Measurements from ENCODE around the gene MLH3.

The MLH3 gene

DNA sequence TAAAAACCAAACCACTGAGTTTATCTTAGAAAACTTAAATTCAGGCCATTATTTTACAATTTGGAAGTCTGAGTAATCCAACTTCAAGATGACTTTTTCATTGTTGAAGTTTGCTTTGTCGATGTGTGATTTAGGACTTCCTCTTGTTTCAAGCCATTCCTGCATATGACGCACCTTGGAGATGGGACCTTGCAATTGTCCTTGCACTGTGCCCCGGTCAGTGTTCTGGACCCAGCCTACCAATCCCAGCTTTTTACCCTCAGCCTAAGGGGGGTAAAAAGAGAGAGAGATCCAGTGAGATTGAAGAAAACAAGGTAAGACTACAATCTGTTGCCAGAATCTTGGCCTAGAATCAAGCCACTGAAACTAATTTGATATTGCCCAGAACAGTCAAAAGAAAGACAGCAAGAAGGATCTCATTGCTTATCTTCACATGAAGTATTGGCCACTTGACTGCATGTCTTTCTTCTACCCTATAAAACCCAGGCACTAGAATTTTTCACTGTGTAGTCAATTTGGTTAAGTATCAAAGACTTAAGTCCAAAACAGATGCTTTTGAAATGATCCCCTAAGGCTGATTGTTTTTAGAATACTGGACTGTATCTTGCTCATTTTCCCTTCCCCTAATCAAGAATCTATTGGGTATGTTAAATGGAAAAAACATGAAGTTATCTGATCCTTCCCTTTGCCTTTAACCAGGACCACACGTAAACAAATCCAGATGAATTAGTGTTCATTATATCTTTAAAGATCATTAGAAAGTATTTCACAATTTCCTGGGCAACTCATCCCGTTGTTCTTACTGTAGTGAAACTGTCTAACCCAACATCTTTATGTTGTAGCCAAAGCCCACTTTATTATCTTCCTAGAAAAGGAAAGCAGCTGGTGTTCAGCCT is 2.4 kb upstream of the MLH3 start:
- TF ChIP-seq SIN3A (IDR thresholded peaks at IDR 0.05; ENCODE audit: borderline replicate concordance, insufficient read depth, low read length), result no peak
- no peak for TF ChIP-seq FOXP2 (optimal IDR thresholded peaks at IDR 0.05; ENCODE audit: borderline replicate concordance, extremely low read depth, extremely low read length, insufficient read depth)
- TF ChIP-seq, protein P1, sequence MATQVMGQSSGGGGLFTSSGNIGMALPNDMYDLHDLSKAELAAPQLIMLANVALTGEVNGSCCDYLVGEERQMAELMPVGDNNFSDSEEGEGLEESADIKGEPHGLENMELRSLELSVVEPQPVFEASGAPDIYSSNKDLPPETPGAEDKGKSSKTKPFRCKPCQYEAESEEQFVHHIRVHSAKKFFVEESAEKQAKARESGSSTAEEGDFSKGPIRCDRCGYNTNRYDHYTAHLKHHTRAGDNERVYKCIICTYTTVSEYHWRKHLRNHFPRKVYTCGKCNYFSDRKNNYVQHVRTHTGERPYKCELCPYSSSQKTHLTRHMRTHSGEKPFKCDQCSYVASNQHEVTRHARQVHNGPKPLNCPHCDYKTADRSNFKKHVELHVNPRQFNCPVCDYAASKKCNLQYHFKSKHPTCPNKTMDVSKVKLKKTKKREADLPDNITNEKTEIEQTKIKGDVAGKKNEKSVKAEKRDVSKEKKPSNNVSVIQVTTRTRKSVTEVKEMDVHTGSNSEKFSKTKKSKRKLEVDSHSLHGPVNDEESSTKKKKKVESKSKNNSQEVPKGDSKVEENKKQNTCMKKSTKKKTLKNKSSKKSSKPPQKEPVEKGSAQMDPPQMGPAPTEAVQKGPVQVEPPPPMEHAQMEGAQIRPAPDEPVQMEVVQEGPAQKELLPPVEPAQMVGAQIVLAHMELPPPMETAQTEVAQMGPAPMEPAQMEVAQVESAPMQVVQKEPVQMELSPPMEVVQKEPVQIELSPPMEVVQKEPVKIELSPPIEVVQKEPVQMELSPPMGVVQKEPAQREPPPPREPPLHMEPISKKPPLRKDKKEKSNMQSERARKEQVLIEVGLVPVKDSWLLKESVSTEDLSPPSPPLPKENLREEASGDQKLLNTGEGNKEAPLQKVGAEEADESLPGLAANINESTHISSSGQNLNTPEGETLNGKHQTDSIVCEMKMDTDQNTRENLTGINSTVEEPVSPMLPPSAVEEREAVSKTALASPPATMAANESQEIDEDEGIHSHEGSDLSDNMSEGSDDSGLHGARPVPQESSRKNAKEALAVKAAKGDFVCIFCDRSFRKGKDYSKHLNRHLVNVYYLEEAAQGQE (IDR thresholded peaks at IDR 0.05; ENCODE audit: insufficient read depth in 1 of 2, low read depth in 2 of 2, low read length in 2 of 2), result no peak
- no peak for TF ChIP-seq TAF1 (IDR thresholded peaks at IDR 0.05; ENCODE audit: borderline replicate concordance, insufficient read depth, low read length)
- no peak for TF ChIP-seq POLR2AphosphoS5 (IDR thresholded peaks at IDR 0.05; ENCODE audit: low read depth, low read length)

DNA sequence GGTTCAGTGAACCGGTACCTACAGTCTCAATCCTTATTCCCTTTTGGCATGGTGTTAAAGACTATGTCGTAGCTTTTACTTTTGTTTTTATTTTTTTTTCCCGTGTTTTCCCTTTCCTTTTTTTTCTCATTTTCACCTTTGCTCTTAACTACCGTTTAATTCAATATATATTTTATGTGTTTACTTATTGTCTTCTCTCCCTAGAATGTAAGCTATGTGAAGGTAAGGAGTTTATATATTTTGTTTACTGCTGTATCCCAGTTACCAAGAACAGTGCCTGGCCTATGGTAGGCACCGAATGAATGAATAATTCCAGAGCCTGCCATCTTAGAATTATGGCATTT is 261 bp upstream of the MLH3 start:
- TF ChIP-seq SIN3A (IDR thresholded peaks at IDR 0.05; ENCODE audit: borderline replicate concordance, insufficient read depth, low read length), result no peak
- TF ChIP-seq, protein P1 (IDR thresholded peaks at IDR 0.05; ENCODE audit: insufficient read depth in 1 of 2, low read depth in 2 of 2, low read length in 2 of 2), result no peak

GRCh38 chr14:75049731-75050201 is 1.5 kb downstream of the MLH3 start:
- TF ChIP-seq TAF1 (IDR thresholded peaks at IDR 0.05; ENCODE audit: borderline replicate concordance, insufficient read depth, low read length) (no peak), FOXP2 (optimal IDR thresholded peaks at IDR 0.05; ENCODE audit: borderline replicate concordance, extremely low read depth, extremely low read length, insufficient read depth) (no peak), SIN3A (IDR thresholded peaks at IDR 0.05; ENCODE audit: borderline replicate concordance, insufficient read depth, low read length) (no peak), POLR2AphosphoS5 (IDR thresholded peaks at IDR 0.05; ENCODE audit: low read depth, low read length) (no peak)
- TF ChIP-seq, protein P1 (IDR thresholded peaks at IDR 0.05; ENCODE audit: insufficient read depth in 1 of 2, low read depth in 2 of 2, low read length in 2 of 2), result no peak

DNA sequence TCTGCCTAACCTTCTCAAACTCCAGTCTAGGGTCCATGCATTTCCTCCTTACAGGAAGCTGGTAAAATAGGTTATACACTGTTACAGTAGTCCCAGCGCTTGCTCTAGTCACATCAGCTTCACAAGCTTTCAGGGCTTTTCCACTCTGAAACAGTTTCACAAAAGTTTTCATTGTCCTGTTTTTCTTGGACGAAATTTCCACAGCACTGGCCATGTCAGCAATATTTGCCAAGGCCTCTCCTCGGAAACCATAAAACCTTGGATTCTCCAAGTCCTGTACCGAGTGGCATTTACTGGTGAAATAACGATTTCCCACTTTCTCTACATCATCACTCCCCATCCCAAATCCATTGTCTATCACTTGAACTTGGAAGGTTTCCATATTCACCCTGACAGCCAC is 2.1 kb downstream of the MLH3 start:
- TF ChIP-seq FOXP2 (optimal IDR thresholded peaks at IDR 0.05; ENCODE audit: borderline replicate concordance, extremely low read depth, extremely low read length, insufficient read depth), result no peak
- no peak for TF ChIP-seq SIN3A (IDR thresholded peaks at IDR 0.05; ENCODE audit: borderline replicate concordance, insufficient read depth, low read length)
- no peak for TF ChIP-seq TAF1 (IDR thresholded peaks at IDR 0.05; ENCODE audit: borderline replicate concordance, insufficient read depth, low read length)
- no peak for TF ChIP-seq POLR2AphosphoS5 (IDR thresholded peaks at IDR 0.05; ENCODE audit: low read depth, low read length)
- TF ChIP-seq, protein P1 (IDR thresholded peaks at IDR 0.05; ENCODE audit: insufficient read depth in 1 of 2, low read depth in 2 of 2, low read length in 2 of 2), result no peak
